ENCODE measurements around the gene ZNF646. TPM values are rescaled to one million over a fixed set of nuclear protein-coding genes. Genes with fewer than 3 reads are reported as not detected.

The ZNF646 gene
- 10 to 100 TPM; 10.9 to 16.9 (median 13.6) TPM for total RNA-seq

- Histone ChIP-seq H3K4me3 (peak within 1 kb of the TSS; percentile 78 to 89), H3K27ac (peak within 1 kb of the TSS; percentile 95 to 98 (median 96)), H3K27me3 (no peaks in the 10 kb centered on the region), H3K4me1 (peaks cover 5 to 39% (median 17%) of the 10 kb centered on the region in 3 donors), H3K9me3 (no peaks in the 10 kb centered on the region), H3K36me3 (peaks cover 0 to 33% of the 10 kb centered on the region in 2 donors)
- 0 to 2% methylated on average over 13 to 15 of the region's 48 CpGs for WGBS, 2 donors (ENCODE audit: low coverage in 1 of 2)
- TF ChIP-seq POLR2A (IDR thresholded peaks at IDR 0.05) (peak; percentile 71 to 76), EP300 (IDR thresholded peaks at IDR 0.05) (no peak), POLR2AphosphoS5 (IDR thresholded peaks at IDR 0.05) (peak; percentile 89), CTCF (IDR thresholded peaks at IDR 0.05) (peak in 1 of 4 experiments; percentile 18)
- ATAC-seq = peak; percentile 93
These were observed at the start of gene ZNF646, which contains the start of gene ZNF668 for GRCh38 chr16:31073970-31074813. Gene ZNF646, plus strand, starts transcription at chr16:31074422. Its CDS starts 1,903 bp downstream, at chr16:31076325. Gene ZNF668, minus strand, starts transcription at chr16:31074240. Its CDS starts 9,781 bp downstream, at chr16:31064459.

DNA sequence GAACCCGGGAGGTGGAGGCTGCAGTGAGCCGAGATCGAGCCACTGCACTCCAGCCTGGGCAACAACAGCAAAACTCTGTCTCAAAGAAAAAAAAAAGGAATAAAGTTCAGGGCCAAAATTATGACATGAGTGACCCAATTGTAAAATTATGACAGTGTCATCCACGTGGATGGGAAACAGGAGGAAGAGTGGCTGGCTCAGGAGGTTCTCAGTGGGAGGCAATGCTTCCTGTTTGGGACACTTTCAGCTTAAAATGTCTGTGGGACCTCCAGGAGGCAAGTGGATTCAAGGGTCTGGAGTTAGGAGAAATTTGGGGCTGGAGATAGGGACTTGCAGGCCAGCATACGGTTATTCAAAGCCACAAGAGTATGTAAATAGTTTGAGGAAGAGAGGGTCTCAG, 48.9 kb upstream of the ZNF646 start:
- Histone ChIP-seq H3K36me3 (no peaks in the 10 kb centered on the region), H3K27me3 (no peaks in the 10 kb centered on the region), H3K4me1 (no peaks in the 10 kb centered on the region), H3K9me3 (no peaks in the 10 kb centered on the region), H3K4me3 (no peak overlapping the region), H3K27ac (no peak overlapping the region)
- ATAC-seq = no peak
- 65 to 77% methylated on average over 5 of the region's 5 CpGs for WGBS, 2 donors (ENCODE audit: low coverage in 1 of 2)
- no peak for TF ChIP-seq CTCF (IDR thresholded peaks at IDR 0.05)
- no peak for TF ChIP-seq POLR2AphosphoS5 (IDR thresholded peaks at IDR 0.05)
- TF ChIP-seq POLR2A (IDR thresholded peaks at IDR 0.05) = no peak
- no peak for TF ChIP-seq EP300 (IDR thresholded peaks at IDR 0.05)

DNA sequence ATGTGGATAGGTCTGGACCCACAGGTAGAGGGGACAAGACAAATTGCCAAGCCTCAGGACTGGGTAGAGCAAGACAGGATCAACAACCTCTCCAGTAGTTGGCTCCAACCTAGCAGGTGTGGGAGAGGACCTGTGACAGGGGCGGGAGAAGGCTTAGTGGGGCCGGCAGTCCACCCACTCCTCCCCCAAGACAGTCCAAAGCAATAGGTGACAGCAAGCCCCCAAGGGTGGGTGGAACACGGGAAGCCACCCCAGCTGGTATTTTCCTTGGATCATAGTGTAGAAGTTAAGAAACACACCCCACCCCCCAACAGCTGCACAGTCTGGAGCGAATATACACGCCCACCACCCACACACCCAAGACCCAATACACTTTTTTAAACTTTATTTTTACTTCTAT, 45.0 kb upstream of the ZNF646 start:
- Histone ChIP-seq H3K27me3 (no peaks in the 10 kb centered on the region), H3K4me1 (peaks cover 0 to 13% (median 0%) of the 10 kb centered on the region in 3 donors), H3K4me3 (no peak overlapping the region), H3K9me3 (no peaks in the 10 kb centered on the region), H3K27ac (no peak overlapping the region), H3K36me3 (no peaks in the 10 kb centered on the region)
- ATAC-seq = no peak
- WGBS, 2 donors (ENCODE audit: low coverage in 1 of 2) = 46 to 63% methylated on average over 2 to 4 of the region's 5 CpGs
- no peak for TF ChIP-seq POLR2A (IDR thresholded peaks at IDR 0.05)
- TF ChIP-seq POLR2AphosphoS5 (IDR thresholded peaks at IDR 0.05) = no peak
- TF ChIP-seq EP300 (IDR thresholded peaks at IDR 0.05) = no peak
- TF ChIP-seq CTCF (IDR thresholded peaks at IDR 0.05) = no peak

- ATAC-seq = no peak
- H3K4me1 ChIP-seq = peaks cover 0 to 33% (median 4%) of the 10 kb centered on the region in 3 donors
- 51 to 74% methylated on average over 2 to 4 of the region's 4 CpGs for WGBS, 2 donors (ENCODE audit: low coverage in 1 of 2)
- peaks cover 0 to 17% of the 10 kb centered on the region in 2 donors for H3K36me3 ChIP-seq
- TF ChIP-seq EP300 (IDR thresholded peaks at IDR 0.05) = no peak
- TF ChIP-seq CTCF (IDR thresholded peaks at IDR 0.05) = no peak
- TF ChIP-seq POLR2A (IDR thresholded peaks at IDR 0.05) = no peak
- no peak for TF ChIP-seq POLR2AphosphoS5 (IDR thresholded peaks at IDR 0.05)
- no peak overlapping the region for H3K27ac ChIP-seq
- no peak overlapping the region for H3K4me3 ChIP-seq
- H3K9me3 ChIP-seq = no peaks in the 10 kb centered on the region
- no peaks in the 10 kb centered on the region for H3K27me3 ChIP-seq
These were observed 42.9 kb upstream of the ZNF646 start for GRCh38 chr16:31031276-31031675.

All from gastroesophageal sphincter (tissue), 4 donors.